ENCODE data around the gene HERC2.

DNA sequence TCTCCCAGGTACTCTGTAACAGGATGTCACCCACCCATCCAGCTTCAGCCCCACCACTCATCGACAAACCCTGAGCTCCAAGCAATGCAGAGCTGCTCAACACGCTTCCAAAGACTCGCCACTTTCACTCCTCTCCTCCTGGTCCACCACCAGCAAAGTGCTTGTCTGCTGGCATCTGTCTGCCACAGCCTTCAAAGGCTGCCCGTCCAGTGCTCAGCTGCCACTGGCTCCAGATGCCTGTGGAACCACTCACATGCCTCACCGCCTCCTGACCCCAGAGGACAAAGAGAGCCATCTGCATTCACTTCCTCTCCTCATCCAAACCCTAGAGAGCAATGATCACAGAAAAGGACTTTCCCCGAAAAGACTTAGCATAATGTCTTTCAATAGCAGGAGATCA, 113.4 kb downstream of the HERC2 start:
- TF ChIP-seq, protein P1, sequence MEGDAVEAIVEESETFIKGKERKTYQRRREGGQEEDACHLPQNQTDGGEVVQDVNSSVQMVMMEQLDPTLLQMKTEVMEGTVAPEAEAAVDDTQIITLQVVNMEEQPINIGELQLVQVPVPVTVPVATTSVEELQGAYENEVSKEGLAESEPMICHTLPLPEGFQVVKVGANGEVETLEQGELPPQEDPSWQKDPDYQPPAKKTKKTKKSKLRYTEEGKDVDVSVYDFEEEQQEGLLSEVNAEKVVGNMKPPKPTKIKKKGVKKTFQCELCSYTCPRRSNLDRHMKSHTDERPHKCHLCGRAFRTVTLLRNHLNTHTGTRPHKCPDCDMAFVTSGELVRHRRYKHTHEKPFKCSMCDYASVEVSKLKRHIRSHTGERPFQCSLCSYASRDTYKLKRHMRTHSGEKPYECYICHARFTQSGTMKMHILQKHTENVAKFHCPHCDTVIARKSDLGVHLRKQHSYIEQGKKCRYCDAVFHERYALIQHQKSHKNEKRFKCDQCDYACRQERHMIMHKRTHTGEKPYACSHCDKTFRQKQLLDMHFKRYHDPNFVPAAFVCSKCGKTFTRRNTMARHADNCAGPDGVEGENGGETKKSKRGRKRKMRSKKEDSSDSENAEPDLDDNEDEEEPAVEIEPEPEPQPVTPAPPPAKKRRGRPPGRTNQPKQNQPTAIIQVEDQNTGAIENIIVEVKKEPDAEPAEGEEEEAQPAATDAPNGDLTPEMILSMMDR (IDR thresholded peaks at IDR 0.05): no peak
- TF ChIP-seq POLR2AphosphoS5 (IDR thresholded peaks at IDR 0.05): no peak
- no peak for TF ChIP-seq POLR2A (IDR thresholded peaks at IDR 0.05)

Data from stomach (tissue), 4 donors.